ENCODE results near the gene CEBPZOS. TPM values are rescaled to one million over a fixed set of nuclear protein-coding genes. Genes with fewer than 3 reads are reported as not detected.
"Not testable (repeated sequence)": the region's sequence is repeated elsewhere in the genome, so short reads cannot be mapped to it uniquely, and the experiment has no call there.

The CEBPZOS gene
- total RNA-seq, 1 donor from 2014 or later, result 15.9 TPM

GRCh38 chr2:37198681-37199065, 2.4 kb downstream of the CEBPZOS start:
- H3K27me3 ChIP-seq (ENCODE audit: control insufficient read depth, insufficient read depth, low read length), result no peaks in the 10 kb centered on the region
- DNase-seq (ENCODE audit: low read depth), result no peak
- TF ChIP-seq, protein P1, sequence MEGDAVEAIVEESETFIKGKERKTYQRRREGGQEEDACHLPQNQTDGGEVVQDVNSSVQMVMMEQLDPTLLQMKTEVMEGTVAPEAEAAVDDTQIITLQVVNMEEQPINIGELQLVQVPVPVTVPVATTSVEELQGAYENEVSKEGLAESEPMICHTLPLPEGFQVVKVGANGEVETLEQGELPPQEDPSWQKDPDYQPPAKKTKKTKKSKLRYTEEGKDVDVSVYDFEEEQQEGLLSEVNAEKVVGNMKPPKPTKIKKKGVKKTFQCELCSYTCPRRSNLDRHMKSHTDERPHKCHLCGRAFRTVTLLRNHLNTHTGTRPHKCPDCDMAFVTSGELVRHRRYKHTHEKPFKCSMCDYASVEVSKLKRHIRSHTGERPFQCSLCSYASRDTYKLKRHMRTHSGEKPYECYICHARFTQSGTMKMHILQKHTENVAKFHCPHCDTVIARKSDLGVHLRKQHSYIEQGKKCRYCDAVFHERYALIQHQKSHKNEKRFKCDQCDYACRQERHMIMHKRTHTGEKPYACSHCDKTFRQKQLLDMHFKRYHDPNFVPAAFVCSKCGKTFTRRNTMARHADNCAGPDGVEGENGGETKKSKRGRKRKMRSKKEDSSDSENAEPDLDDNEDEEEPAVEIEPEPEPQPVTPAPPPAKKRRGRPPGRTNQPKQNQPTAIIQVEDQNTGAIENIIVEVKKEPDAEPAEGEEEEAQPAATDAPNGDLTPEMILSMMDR (IDR thresholded peaks at IDR 0.05; ENCODE audit: insufficient read depth, low read length, poor library complexity, severe bottlenecking), result no peak
- peaks cover 2% of the 10 kb centered on the region for H3K36me3 ChIP-seq (ENCODE audit: control insufficient read depth, insufficient read depth, low read length)
- H3K4me3 ChIP-seq (ENCODE audit: low read depth, low read length), result no peak overlapping the region

- DNase-seq (ENCODE audit: low read depth), result no peak
- Histone ChIP-seq H3K4me3 (ENCODE audit: low read depth, low read length) (no peak overlapping the region), H3K36me3 (ENCODE audit: control insufficient read depth, insufficient read depth, low read length) (peaks cover 2% of the 10 kb centered on the region), H3K27me3 (ENCODE audit: control insufficient read depth, insufficient read depth, low read length) (no peaks in the 10 kb centered on the region)
- TF ChIP-seq, protein P1 (IDR thresholded peaks at IDR 0.05; ENCODE audit: insufficient read depth, low read length, poor library complexity, severe bottlenecking), result no peak
Measured at GRCh38 chr2:37201208-37201607, 4.9 kb downstream of the CEBPZOS start.

GRCh38 chr2:37201766-37202165, 5.5 kb downstream of the CEBPZOS start:
- DNase-seq (ENCODE audit: low read depth), result no peak
- TF ChIP-seq, protein P1 (IDR thresholded peaks at IDR 0.05; ENCODE audit: insufficient read depth, low read length, poor library complexity, severe bottlenecking), result no peak
- Histone ChIP-seq H3K36me3 (ENCODE audit: control insufficient read depth, insufficient read depth, low read length) (peaks cover 2% of the 10 kb centered on the region), H3K27me3 (ENCODE audit: control insufficient read depth, insufficient read depth, low read length) (no peaks in the 10 kb centered on the region), H3K4me3 (ENCODE audit: low read depth, low read length) (no peak overlapping the region)

DNA sequence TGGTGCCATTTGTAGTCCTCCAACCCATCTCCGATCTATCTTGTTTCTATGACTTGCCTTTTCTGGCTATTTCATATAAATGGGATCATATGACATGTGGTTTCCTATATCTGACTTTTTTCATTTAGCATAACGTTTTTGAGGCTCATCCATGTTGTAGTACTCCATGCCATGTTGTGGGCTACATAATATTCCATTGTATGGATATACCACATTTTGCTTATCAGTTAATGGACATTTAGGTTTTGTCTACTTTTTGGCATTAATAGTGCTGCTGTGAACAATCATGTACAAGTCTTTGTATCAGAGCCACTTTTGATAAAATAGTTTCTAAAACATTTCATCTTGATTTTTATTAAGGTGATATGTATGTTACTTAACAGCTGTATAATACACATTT, 7.4 kb downstream of the CEBPZOS start:
- Histone ChIP-seq H3K36me3 (ENCODE audit: control insufficient read depth, insufficient read depth, low read length) (peaks cover 2% of the 10 kb centered on the region), H3K4me3 (ENCODE audit: low read depth, low read length) (no peak overlapping the region), H3K27me3 (ENCODE audit: control insufficient read depth, insufficient read depth, low read length) (no peaks in the 10 kb centered on the region)
- TF ChIP-seq, protein P1 (IDR thresholded peaks at IDR 0.05; ENCODE audit: insufficient read depth, low read length, poor library complexity, severe bottlenecking), result no peak
- no peak for DNase-seq (ENCODE audit: low read depth)

- not testable (repeated sequence) for H3K36me3 ChIP-seq (ENCODE audit: control insufficient read depth, insufficient read depth, low read length); DNase-seq (ENCODE audit: low read depth)
Measured at GRCh38 chr2:37205071-37205661, 8.9 kb downstream of the CEBPZOS start.

DNA sequence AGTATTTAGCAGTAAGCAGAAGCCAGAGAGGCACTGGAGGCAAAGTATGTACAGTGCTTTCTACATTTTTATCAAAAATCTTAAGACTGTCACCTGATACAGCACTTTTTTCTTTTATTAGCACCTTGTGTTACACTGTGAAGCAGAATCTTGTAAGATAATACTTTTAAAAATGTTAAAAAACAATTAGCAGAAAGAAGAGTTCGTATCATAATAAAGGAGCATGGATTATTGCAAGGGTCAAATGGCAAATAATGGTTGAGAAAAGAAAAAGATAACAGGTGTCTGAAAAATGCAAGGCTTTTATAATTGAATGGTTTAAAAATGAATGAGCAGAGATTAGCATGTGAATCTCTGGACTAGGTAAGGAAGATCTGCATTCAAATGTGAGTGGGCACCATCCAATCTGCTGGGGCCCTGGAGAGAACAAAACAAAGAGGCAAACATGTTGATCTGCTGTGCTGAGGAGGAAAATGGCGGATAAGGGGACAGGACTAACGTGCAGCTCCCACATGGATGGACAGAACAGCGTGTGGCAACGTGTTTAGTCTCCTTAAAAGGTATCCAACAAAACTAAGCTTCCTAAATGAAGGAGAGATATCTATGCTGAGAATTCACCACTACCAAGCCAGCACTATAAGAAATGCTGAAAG, 9.5 kb downstream of the CEBPZOS start:
- no peak for DNase-seq (ENCODE audit: low read depth)
- no peak overlapping the region for H3K4me3 ChIP-seq (ENCODE audit: low read depth, low read length)
- TF ChIP-seq, protein P1 (IDR thresholded peaks at IDR 0.05; ENCODE audit: insufficient read depth, low read length, poor library complexity, severe bottlenecking), result no peak
- peaks cover 2% of the 10 kb centered on the region for H3K36me3 ChIP-seq (ENCODE audit: control insufficient read depth, insufficient read depth, low read length)
- no peaks in the 10 kb centered on the region for H3K27me3 ChIP-seq (ENCODE audit: control insufficient read depth, insufficient read depth, low read length)

More at GRCh38 chr2:37205071-37205661, 8.9 kb downstream of the CEBPZOS start:
- not testable (repeated sequence) for H3K27me3 ChIP-seq (ENCODE audit: control insufficient read depth, insufficient read depth, low read length); H3K4me3 ChIP-seq (ENCODE audit: low read depth, low read length)

DNA sequence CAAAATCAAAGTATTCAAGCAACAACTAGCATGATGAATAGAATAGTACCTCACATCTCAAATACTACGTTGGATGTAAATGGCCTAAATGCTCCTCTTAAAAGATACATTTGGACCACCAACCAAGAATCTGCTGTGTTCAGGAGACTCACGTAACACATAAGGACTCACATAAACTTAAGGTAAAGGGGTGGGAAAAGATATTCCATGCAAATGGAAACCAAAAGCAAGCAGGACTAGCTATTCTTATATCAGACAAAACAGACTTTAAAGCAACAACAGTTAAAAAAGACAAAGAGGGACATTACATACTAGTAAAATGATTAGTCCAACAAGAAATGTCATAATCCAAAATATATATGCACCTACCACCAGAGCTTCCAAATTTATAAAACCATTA, 10.5 kb downstream of the CEBPZOS start:
- DNase-seq (ENCODE audit: low read depth); H3K4me3 ChIP-seq (ENCODE audit: low read depth, low read length); H3K36me3 ChIP-seq (ENCODE audit: control insufficient read depth, insufficient read depth, low read length); H3K27me3 ChIP-seq (ENCODE audit: control insufficient read depth, insufficient read depth, low read length): not testable (repeated sequence)

Measured in kidney epithelial cell (primary cell).